ENCODE measurements around the gene WDR75.

Gene WDR75
- total RNA-seq = 57.1 to 280 (median 91.6) reads per million in 9 experiments

DNA sequence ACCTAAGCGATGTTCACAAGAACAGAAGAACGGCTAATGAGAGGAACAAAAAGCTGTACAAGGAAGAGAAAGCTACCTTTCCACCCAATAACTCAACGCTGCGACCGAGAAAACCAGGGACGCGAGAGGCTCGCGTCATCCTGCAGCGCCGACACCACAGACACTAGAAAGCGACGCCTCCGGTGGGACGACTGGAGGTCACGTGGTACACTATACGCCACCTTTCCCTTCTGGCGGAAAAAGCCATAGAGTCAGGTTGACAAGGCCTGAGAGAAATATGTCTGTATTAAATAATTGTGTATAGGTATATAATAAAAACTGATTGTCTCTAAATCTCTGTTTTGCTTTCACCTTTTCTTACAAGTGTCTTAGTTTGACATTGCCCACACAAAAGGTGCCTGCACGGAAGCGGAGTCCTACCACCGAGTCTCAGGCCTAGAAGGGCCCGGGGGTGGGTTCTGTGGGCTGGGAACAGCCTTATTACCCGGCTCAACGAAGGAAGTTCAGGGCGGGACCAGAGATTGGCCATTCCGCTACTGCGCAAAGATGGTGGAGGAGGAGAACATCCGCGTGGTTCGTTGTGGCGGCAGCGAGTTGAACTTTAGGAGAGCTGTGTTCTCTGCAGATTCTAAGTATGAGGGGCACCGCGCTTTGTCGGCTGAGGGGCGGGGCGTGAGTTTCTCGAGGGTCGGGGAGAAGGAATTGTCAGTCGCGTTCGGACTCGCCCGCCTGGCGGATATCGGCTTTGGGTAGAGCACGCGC lies at the start of gene WDR75:
Gene WDR75 (plus strand): TSS at position 528 of the 762 bp plus-strand sequence. CDS start 19 bp downstream, at position 547.
- no peaks in the 10 kb centered on the region for H3K9me3 Mint-ChIP-seq
- peaks cover 13% of the 10 kb centered on the region for H3K36me3 Mint-ChIP-seq (ENCODE audit: insufficient read depth)
- peaks cover 2 to 9% of the 10 kb centered on the region in 2 donors for H3K4me1 Mint-ChIP-seq (ENCODE audit: low read depth in 2 of 2)
- peak; percentile 88 to 91 (median 91) for DNase-seq
- peak; percentile 91 for ATAC-seq (replicated peaks)
- peaks cover 0 to 5% of the 10 kb centered on the region in 2 donors for H3K27me3 Mint-ChIP-seq
- H3K4me3 Mint-ChIP-seq = peak within 1 kb of the TSS in 1 of 2 donors; percentile 92
- peak within 1 kb of the TSS; percentile 96 to 99 for H3K27ac Mint-ChIP-seq

DNA sequence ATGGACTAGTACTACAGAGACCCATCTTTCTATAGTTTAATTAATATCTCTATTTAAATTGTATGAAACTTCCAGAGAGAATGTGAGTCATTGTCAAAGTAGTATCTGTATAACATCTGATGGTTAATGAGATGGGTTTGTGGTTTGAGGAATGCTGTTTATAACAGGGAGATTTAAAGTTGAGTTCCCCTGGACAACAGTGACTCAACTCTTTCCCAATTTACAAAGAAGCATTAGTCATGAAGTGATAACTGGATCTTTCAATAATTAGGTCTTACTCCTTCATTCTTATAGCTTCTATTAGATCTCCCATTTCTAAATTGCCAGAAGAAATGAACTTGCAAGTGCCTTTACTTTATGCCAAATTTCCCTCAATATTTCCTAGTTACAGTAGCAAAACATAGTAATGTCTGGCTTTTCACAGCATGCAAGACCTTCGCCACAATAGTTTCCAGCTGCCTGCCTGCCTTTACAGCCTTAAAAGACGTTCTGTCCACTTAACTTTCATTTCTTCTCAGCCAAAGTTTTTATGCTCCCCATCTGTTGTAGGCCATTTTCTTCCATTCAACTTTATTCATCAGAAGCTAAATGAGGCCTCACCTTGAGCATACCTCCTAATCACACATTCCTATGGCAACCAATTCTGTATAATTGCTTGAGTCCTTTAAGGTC lies 47.7 kb upstream of the WDR75 start:
- DNase-seq = no peak
- Mint-ChIP-seq H3K27me3 (no peaks in the 10 kb centered on the region), H3K9me3 (no peaks in the 10 kb centered on the region), H3K4me1 (ENCODE audit: low read depth in 2 of 2) (no peaks in the 10 kb centered on the region), H3K4me3 (no peak overlapping the region), H3K27ac (no peak overlapping the region), H3K36me3 (ENCODE audit: insufficient read depth) (no peaks in the 10 kb centered on the region)
- no peak for ATAC-seq (replicated peaks)

DNA sequence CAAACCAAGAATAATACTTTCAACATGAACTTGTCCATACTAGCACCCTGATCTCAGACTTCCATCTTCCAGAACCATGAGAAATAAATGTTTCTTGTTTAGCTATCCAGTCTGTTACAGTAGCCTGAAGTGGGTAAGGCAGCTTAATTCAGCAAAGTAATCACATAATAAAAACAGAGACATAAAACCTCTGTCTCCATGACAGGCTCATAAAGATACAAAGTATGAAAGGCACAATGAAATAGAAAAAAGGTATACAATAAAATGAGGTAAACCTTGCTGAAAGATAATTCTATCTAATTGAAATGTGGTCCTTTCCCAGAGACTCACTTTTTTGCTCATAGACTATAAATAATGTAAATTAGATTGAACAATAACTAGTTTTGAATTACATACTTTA lies 46.7 kb upstream of the WDR75 start:
- H3K27ac Mint-ChIP-seq = no peak overlapping the region
- no peaks in the 10 kb centered on the region for H3K27me3 Mint-ChIP-seq
- DNase-seq = no peak
- no peak overlapping the region for H3K4me3 Mint-ChIP-seq
- no peaks in the 10 kb centered on the region for H3K4me1 Mint-ChIP-seq (ENCODE audit: low read depth in 2 of 2)
- no peaks in the 10 kb centered on the region for H3K9me3 Mint-ChIP-seq
- no peak for ATAC-seq (replicated peaks)
- H3K36me3 Mint-ChIP-seq (ENCODE audit: insufficient read depth) = no peaks in the 10 kb centered on the region

DNA sequence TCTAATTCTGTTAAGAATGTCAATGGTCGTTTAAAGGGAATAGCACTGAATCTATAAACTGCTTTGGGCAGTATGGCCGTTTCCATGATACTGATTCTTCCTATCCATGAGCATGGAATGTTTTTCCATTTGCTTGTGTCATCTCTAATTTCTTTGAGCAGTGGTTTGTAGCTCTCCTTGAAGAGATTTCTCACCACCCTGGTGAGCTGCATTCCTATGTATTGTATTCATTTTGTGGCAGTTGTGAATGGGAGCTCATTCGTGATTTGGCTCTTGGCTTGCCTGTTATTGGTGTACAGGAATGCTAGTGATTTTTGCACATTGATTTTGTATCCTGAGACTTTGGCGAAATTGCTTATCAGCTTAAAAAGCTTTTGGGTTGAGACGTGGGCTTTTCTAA lies 38.3 kb upstream of the WDR75 start:
- no peaks in the 10 kb centered on the region for H3K36me3 Mint-ChIP-seq (ENCODE audit: insufficient read depth)
- no peaks in the 10 kb centered on the region for H3K9me3 Mint-ChIP-seq
- H3K4me1 Mint-ChIP-seq (ENCODE audit: low read depth in 2 of 2) = peaks cover 0 to 3% of the 10 kb centered on the region in 2 donors
- H3K4me3 Mint-ChIP-seq = no peak overlapping the region
- H3K27me3 Mint-ChIP-seq = peaks cover 0 to 6% of the 10 kb centered on the region in 2 donors
- H3K27ac Mint-ChIP-seq = no peak overlapping the region
- ATAC-seq (replicated peaks) (no peak), DNase-seq (no peak)

DNA sequence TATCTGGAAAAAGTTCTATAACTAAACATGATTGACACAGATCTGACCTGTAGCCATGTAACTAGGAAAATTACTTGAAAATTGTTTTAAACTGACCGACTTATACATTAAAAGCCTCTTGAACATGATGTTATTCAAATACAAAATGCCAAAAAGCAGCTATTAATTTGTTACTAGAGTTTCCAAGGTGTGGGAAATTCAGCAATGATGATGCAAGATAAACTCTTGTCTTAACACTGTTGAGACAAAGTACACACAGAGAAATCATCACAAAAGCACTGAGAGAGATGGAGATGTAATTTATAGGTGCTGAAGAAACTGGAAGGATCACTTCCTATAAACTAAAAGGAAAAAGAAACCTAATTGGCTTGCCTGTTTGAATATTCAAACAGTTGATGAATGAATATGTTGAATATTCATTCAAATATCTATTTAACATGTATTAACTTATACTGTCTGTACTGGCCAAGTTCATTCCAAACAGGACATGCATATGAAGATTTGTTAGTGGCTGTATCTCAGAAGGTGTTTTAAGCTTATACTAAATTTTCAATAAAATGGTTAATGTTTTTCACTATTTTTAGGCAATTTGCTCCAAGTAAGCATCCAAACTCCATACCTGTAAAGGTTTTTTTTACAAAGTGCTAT lies 34.6 kb upstream of the WDR75 start:
- Mint-ChIP-seq H3K36me3 (ENCODE audit: insufficient read depth) (no peaks in the 10 kb centered on the region), H3K4me1 (ENCODE audit: low read depth in 2 of 2) (peaks cover 0 to 3% of the 10 kb centered on the region in 2 donors), H3K27me3 (peaks cover 0 to 6% of the 10 kb centered on the region in 2 donors), H3K9me3 (no peaks in the 10 kb centered on the region), H3K27ac (no peak overlapping the region), H3K4me3 (no peak overlapping the region)
- no peak for ATAC-seq (replicated peaks)
- no peak for DNase-seq

DNA sequence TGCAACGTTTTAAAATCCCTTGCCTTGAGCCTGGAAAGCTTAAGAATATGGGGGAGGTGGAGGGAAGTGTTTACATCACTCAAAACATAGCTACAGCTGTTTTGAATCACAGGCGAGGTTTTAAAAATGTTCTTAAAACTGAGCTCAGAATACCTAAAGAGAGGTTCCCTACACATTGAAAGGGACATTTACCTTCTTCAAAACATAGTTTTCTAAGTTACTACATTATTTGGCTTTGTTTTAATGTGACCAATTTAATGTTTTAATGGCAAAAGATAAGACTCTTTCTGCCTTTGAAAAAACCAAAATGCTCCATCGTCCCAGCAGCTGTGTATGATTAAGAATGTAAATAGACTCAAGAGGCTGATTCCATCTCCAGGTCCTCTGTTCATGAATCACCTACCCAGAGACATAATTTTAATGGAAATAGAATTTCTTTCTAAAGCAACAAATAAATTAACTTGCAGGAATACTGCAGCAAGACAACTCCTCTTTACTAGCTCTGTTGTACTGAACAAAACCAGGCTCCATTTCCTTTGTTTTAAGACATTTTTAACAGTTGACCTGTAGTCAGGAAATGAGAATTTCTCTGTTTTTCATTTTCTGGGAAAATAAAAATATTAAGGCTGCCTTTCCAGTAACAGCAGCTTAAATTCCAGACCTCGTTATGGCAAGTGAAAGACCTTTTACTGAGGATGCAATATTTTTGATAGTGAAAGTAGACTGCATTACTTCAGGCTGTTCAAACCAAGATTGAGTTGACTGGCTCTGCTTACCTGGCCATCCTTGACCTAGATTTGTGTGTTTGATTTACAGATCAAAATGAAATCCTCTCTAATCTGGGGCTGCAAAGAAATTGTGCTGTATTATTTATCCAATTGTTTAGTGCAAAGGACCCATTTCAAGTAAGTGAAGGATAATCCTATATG lies 33.7 kb upstream of the WDR75 start:
- ATAC-seq (replicated peaks) = no peak
- H3K9me3 Mint-ChIP-seq = no peaks in the 10 kb centered on the region
- H3K4me1 Mint-ChIP-seq (ENCODE audit: low read depth in 2 of 2) = peaks cover 0 to 3% of the 10 kb centered on the region in 2 donors
- H3K27me3 Mint-ChIP-seq = peaks cover 0 to 6% of the 10 kb centered on the region in 2 donors
- no peak overlapping the region for H3K4me3 Mint-ChIP-seq
- no peak for DNase-seq
- no peaks in the 10 kb centered on the region for H3K36me3 Mint-ChIP-seq (ENCODE audit: insufficient read depth)
- no peak overlapping the region for H3K27ac Mint-ChIP-seq

DNA sequence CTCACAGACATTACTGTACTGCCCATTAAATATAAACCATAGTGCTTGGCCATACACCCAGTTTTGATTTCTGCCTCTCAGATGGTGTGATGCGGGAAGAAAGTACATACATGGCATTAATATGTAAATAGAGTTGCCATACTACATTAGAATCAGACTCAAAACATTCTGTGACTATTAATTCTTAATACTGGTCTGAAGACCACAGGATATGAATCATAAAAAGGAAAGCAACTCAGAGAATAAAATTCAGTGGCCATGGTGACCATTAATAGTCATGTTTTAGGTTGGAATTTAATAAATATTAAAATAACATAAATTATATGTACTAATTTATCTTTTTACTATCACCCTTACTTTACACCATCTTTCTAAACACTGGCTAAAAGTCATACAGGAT lies 33.0 kb upstream of the WDR75 start:
- ATAC-seq (replicated peaks) (no peak), DNase-seq (no peak)
- Mint-ChIP-seq H3K27me3 (peaks cover 0 to 6% of the 10 kb centered on the region in 2 donors), H3K4me1 (ENCODE audit: low read depth in 2 of 2) (peaks cover 0 to 3% of the 10 kb centered on the region in 2 donors), H3K4me3 (no peak overlapping the region), H3K9me3 (no peaks in the 10 kb centered on the region), H3K27ac (no peak overlapping the region), H3K36me3 (ENCODE audit: insufficient read depth) (no peaks in the 10 kb centered on the region)

DNA sequence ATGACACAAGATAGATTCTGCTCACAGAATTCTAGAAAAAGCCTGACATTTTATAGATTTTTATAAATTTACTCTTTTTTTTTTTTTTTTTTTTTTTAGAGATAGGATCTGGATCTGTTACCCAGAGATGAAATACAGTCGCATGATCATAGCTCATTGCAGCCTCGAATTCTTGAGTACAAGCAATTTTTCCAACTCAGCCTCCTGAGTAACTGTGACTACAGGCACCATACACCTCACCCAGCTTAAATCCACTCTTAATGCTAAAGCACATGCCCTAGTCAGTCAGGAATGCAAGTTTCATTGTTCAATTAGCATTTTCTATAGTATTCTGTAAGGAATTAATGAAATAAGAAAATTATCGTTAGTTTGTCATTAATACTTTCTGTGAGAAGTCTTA lies 32.1 kb upstream of the WDR75 start:
- Mint-ChIP-seq H3K9me3 (no peaks in the 10 kb centered on the region), H3K27me3 (peaks cover 0 to 5% of the 10 kb centered on the region in 2 donors), H3K27ac (no peak overlapping the region), H3K36me3 (ENCODE audit: insufficient read depth) (no peaks in the 10 kb centered on the region), H3K4me1 (ENCODE audit: low read depth in 2 of 2) (peaks cover 0 to 3% of the 10 kb centered on the region in 2 donors), H3K4me3 (no peak overlapping the region)
- DNase-seq (no peak), ATAC-seq (replicated peaks) (no peak)

DNA sequence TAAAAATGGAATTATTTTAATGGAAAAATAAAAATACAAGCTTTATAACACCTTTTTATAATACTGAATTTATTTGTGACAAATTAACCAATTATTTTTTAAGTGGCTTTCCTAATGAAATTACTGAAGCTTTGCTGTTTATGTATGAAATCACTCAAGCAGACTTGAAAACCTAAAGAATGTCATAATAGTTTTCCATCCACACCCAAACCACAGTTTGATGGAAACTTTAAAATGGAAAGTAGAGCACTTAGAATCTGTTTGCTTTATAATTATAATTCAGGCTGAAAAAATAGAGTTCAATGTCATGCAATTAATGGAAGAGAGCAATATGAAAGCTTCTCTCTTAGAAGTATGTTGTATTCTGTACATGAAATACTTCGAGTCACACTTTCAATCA lies 31.6 kb upstream of the WDR75 start:
- Mint-ChIP-seq H3K27ac (no peak overlapping the region), H3K9me3 (no peaks in the 10 kb centered on the region), H3K27me3 (no peaks in the 10 kb centered on the region), H3K4me1 (ENCODE audit: low read depth in 2 of 2) (peaks cover 0 to 3% of the 10 kb centered on the region in 2 donors), H3K36me3 (ENCODE audit: insufficient read depth) (no peaks in the 10 kb centered on the region), H3K4me3 (no peak overlapping the region)
- no peak for DNase-seq
- ATAC-seq (replicated peaks) = no peak

DNA sequence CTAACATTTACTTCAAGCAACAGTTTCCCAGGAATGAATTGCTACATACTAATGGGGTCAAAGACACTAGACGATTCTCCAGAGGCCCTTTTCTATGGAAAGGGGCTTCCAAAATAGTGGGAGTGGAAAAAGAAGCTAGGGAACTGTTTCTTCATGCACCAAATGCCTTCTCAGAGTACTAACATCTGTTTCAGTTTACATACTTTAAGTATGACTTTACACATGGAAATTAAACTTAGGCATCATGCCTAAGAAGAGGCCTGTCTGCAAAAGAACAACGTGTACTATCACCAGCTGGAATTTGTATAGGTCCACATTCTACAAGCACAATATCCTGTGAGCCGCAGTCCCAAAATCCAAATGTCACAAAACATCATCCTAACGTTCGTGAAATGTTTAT lies 29.4 kb upstream of the WDR75 start:
- Mint-ChIP-seq H3K36me3 (ENCODE audit: insufficient read depth) (no peaks in the 10 kb centered on the region), H3K27me3 (no peaks in the 10 kb centered on the region), H3K4me3 (no peak overlapping the region), H3K9me3 (no peaks in the 10 kb centered on the region), H3K4me1 (ENCODE audit: low read depth in 2 of 2) (peaks cover 0 to 3% of the 10 kb centered on the region in 2 donors), H3K27ac (no peak overlapping the region)
- ATAC-seq (replicated peaks) (no peak), DNase-seq (no peak)

DNA sequence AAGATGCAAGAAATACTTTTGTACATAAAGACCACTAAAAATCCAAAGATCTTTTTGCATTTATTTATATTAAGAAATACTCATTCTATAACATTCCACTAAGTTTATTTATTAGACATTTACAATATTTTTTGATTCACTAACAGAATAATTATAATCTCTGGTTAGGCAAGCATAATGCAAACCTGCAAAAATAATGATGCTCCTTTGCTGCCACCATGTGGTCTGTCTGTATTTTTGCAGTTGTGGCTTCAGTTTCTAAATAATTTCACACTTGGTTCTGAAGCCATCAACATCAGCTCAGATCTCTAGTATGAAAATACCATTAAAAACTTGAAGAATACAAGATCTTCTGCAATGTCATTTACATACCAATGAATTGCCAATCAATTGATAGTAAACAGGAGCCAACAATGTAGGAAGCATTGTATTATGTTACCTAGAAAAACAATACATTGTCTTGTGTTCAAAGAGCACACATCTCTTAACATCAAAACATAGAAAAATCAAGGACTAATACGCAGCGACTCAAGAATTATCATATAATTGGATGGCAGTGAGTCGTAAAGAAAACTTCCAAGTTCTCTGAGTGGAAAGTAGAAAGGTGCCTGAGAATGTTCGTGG lies 28.8 kb upstream of the WDR75 start:
- Mint-ChIP-seq H3K27ac (no peak overlapping the region), H3K4me1 (ENCODE audit: low read depth in 2 of 2) (peaks cover 0 to 2% of the 10 kb centered on the region in 2 donors), H3K9me3 (no peaks in the 10 kb centered on the region), H3K27me3 (no peaks in the 10 kb centered on the region), H3K4me3 (no peak overlapping the region), H3K36me3 (ENCODE audit: insufficient read depth) (no peaks in the 10 kb centered on the region)
- peak; percentile 61 for ATAC-seq (replicated peaks)
- peak; percentile 16 to 26 (median 25) for DNase-seq

DNA sequence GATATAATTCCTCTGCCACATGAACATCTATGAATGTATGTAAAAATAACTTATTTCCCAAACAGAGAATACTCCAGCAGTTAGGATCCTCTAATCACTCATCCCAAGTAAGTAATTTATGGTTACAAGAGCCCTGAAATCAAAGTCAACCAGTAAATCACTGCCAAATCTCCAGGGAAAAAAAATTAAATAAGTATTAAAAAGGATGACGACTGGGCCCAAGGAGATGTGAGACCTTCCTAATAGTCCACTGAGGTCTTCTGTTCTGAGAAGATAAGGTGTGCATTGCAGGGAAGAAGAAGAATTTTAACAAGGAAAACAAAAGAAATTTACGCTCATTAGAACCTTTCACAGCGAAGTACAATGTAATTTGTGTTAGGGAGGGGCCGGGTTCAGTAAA lies 28.0 kb upstream of the WDR75 start:
- H3K4me1 Mint-ChIP-seq (ENCODE audit: low read depth in 2 of 2) = no peaks in the 10 kb centered on the region
- H3K36me3 Mint-ChIP-seq (ENCODE audit: insufficient read depth) = no peaks in the 10 kb centered on the region
- H3K4me3 Mint-ChIP-seq = no peak overlapping the region
- H3K27ac Mint-ChIP-seq = no peak overlapping the region
- DNase-seq (no peak), ATAC-seq (replicated peaks) (no peak)
- no peaks in the 10 kb centered on the region for H3K27me3 Mint-ChIP-seq
- no peaks in the 10 kb centered on the region for H3K9me3 Mint-ChIP-seq
